ENCODE measurements around the gene OBSCN.
A peak's percentile ranks its signal among the peaks of the same experiment; 100 is the strongest.
"Not testable (repeated sequence)": the region's sequence is repeated elsewhere in the genome, so short reads cannot be mapped to it uniquely, and the experiment has no call there.

The OBSCN gene

DNA sequence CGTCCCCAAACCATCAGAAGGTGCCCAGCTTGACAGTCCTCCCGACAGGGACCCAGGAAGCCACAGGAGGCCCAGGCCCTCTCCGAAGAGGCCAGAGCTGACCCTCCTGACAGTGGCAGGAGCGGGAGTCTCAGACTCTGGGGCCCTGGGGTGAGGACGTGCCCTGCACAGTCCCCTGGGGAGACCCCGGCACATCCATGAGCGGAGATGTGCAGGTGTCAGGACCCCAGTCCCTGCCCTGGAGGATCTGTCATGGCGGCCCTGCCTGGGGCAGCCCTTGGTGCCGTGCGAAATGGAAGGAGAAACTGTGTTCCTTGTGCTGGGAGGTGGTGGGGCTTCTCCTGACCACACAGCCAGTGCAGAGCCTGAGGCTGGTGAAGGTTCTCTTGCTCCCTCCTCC is 55.8 kb downstream of the OBSCN start:
- no peak for DNase-seq (ENCODE audit: low read depth)

DNA sequence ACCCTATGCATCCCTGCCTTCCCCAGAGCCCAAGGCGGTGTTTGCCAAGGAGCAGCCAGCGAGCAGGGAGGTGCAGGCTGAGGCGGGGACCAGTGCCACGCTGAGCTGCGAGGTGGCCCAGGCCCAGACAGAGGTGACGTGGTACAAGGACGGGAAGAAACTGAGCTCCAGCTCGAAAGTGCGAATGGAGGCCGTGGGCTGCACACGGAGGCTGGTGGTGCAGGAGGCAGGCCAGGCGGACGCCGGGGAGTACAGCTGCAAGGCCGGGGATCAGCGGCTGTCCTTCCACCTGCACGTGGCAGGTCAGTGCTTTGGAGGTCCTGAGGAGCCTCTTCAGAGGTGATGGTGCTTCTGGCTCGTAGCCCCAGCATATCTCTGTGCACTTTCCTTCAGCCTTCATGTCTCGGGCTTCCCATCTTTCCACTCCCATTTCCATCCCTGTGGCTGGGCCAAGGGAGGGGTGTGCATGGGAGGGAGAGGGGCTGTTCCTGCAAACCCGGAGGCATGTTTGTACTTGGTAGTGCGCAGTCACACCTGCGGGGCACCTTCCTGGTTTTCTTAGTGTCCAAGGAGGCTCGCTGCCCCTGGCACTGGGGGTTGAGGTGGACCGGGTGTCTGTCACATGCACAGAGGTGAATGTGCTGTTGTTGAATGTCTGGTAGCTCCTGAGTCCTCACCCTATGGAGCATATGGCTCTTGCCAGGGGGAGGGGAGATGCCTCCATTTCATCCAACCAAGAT is 56.4 kb downstream of the OBSCN start:
- DNase-seq (ENCODE audit: low read depth), result no peak

DNA sequence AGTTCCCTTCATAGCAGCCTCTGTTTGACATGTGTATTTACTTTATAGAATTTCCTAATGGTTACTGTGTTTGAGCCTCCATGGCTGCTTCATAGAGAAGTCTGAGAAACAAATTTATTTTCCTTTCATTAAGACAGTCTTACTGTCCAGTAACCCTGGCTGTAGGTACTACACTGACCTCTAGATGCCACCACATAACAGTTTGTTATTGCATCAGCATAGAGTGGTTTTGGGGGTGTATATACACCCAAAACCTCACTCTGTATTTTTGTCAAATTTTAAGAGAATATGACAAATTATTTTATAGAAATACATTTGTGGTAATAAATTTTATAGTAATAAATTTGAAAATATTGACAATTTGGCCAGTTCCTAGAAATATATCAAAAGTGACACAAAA is 57.3 kb downstream of the OBSCN start:
- peak; percentile 15 for DNase-seq (ENCODE audit: low read depth)

DNA sequence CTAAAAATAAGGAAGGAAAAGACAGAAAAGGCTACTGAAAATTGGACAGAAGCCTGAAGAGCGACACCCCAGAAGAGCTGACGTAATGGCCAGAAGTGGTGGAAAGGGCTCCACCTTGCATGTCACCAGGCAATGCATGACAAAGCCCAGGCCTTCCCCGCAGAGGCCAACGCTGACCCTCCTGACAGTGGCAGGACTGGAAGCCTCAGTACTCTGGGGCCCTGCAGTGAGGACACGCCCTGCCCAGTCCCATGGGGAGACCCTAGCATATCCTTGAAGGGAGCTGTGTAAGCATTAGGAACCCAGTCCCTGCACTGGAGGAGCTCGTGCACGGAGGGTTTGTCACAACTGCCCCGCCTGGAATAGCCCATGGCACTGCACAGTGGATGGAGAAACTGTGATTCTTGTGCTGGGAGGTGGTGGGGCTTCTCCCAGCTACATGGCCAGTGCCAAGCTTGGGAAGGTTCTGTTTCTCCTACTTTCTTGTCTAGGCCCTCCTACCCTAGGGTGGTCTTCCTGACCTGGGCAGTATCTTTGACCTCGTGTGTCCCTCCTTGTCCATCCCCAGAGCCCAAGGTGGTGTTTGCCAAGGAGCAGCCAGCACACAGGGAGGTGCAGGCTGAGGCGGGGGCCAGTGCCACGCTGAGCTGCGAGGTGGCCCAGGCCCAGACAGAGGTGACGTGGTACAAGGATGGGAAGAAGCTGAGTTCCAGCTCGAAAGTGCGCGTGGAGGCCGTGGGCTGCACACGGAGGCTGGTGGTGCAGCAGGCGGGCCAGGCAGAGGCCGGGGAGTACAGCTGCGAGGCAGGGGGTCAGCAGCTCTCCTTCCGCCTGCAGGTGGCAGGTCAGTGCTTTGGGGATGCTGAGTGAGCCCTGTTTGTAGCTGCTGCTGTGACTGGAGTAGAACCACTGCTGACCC is 60.4 kb downstream of the OBSCN start:
- DNase-seq (ENCODE audit: low read depth), result no peak

DNA sequence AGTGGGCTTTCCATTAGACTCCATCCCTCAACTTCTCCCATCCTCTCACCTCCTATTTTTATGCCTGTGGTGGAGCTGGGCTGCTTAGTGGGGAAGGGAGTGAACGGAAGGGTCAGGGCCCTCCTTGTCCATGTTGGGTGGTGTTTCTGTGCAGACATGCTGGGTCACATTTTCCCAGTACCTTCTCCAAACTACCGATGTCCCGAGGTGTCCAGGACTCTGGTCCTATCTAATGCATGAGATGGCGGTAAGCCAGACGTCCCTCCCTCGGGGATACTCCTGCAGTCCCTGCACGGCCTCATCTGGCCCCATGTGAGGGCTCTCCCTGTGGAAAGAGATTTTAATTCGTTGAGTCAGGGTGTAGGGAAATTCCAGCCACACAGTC is 61.0 kb downstream of the OBSCN start:
- no peak for DNase-seq (ENCODE audit: low read depth)

DNA sequence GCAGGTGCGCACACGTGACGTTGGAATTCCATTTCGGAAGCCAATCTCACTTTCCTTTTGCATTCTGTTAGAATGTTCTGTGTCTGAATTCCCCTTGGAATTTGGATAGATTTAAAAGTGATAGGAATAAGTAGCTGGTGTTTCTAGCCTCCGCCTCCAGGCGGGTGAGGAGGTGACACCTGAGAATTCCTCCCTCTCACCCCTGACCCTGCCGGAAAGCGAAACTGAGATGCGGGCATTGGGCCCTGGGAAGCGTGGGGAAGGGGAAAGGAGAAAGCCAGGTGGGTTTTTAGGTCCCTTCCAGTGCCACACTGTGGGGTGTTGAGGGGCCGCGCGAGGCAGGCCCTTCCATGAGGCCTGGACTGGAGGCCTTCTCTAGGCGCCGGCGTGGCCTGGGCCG is 61.6 kb downstream of the OBSCN start:
- DNase-seq (ENCODE audit: low read depth), result not testable (repeated sequence)

DNA sequence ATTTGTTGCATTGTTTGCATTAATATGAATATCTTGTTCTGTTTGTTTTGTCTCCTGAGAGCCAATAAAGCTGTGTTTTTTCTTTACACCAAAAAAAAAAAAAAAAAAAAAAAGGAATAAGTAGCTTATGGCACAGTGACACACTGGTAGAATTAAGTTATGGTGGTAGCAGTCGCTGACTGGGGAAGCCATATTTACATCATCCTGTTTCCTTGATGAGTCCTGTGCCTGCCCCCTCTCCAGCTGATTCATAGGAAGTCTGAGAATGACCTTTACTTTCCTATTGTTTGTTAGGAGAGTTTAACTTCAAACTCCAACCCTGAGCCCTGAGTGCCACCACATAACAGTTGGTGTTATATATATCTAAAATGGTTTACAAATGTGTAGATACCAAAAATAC is 62.2 kb downstream of the OBSCN start:
- no peak for DNase-seq (ENCODE audit: low read depth)

DNA sequence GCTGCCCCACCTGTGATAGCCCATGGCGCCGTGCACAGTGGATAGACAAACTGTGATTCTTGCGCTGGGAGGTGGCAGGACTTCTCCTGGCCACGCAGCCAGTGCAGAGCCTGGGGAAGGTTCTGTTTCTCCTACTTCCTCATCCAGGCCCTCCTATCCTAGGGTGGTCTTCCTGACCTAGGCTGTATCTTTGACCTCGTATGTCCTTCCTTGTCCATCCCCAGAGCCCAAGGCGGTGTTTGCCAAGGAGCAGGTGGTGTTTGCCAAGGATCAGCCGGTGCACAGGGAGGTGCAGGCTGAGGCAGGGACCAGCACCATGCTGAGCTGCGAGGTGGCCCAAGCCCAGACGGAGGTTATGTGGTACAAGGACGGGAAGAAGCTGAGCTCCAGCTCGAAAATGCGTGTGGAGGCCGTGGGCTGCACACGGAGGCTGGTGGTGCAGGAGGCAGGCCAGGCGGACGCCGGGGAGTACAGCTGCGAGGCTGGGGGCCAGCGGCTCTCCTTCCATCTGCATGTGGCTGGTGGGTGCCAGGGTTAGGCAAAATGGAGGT is 63.9 kb downstream of the OBSCN start:
- DNase-seq (ENCODE audit: low read depth), result no peak

DNA sequence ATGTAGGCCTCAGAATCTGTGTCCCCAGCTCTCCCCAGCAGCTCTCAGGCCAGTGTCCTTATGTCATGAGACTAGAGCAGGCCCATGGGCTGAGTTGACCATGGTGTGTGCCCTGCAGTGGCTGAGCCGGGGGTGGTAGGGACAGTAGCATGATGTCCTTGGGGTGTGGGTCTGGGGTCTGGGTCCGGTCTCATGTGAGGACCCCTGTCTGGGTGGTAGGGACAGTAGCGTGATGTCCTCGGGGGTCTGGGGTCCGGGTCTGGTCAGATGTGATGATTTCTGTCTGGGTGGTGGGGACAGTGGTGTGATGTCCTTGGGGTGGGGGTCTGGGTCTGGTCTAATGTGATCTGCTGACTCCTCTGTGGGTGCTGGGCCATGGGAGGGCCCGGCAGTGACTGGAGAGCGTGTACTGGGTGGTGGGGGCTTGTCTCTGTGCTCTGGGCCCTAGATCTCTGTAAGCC is 64.5 kb downstream of the OBSCN start:
- no peak for DNase-seq (ENCODE audit: low read depth)

DNA sequence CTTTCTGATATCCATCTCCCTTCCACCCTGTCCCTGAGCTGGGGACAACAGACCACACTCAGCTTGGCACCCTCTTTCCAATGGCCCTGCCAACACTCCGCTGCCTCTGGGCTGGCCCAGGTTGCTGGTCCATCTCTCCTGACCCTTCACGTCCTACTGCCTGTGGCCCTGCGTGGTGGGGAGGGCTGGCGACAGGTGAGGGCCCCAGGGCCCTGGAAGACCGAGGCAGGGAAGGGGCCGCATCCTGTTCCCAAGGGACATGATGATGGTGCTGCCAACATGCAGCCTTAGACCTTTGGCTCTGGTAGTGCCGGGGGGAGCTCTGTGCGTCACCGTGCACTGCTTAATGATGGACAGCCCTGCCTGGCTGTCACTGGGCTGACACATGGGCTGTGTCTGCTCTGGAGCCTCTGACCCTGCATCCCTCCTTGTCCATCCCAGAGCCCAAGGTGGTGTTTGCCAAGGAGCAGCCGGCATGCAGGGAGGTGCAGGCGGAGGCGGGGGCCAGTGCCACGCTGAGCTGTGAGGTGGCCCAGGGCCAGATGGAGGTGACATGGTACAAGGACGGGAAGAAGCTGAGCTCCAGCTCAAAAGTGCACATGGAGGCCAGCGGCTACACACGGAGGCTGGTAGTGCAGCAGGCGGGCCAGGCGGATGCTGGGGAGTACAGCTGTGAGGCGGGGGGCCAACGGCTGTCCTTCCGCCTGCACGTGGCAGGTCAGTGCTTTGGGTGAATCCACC is 65.2 kb downstream of the OBSCN start:
- DNase-seq (ENCODE audit: low read depth), result no peak

DNA sequence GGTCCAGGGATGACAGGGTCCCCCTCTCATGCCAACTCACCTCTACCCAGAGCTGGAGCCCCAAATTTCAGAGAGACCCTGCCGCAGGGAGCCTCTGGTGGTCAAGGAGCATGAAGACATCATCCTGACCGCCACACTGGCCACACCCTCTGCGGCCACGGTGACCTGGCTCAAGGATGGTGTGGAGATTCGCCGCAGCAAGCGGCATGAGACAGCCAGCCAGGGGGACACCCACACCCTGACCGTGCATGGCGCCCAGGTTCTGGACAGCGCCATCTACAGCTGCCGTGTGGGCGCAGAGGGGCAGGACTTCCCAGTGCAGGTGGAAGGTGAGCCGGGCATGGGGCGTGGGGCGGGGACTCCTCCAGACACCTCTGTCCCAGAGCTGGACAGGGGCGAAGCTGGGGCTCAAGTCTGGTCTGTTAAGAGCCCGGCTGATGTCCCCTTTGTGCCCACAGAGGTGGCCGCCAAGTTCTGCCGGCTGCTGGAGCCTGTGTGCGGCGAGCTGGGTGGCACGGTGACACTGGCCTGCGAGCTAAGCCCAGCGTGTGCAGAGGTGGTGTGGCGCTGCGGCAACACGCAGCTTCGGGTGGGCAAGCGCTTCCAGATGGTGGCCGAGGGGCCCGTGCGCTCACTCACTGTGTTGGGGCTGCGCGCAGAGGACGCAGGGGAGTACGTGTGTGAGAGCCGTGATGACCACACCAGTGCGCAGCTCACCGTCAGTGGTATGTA is 66.0 kb downstream of the OBSCN start:
- DNase-seq (ENCODE audit: low read depth), result no peak

DNA sequence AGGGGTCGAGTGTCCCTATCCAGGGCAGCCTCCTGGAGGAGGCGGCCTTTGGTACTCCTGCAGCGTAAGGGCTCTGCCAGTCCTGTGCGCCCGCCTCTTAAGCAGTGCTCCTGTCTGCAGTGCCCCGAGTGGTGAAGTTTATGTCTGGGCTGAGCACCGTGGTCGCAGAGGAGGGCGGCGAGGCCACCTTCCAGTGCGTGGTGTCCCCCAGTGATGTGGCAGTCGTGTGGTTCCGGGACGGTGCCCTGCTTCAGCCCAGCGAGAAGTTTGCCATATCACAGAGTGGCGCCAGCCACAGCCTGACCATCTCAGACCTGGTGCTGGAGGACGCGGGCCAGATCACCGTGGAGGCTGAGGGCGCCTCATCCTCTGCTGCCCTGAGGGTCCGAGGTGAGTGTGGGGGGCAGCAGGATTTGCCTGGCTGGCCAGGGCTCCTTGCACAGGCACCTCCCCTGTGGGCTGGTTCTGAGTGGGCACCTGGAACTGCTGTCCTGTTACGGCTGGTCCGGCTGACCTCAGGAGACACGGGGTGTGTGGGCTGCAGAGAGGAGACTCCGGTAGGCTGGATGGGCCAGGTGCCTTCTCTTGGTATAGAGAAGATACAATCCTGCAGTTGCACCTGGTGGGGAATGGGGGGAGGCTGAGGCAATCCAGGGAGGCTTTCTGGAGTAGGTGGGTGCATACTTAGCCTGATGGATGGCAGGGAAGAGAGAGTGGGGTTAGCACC is 66.8 kb downstream of the OBSCN start:
- DNase-seq (ENCODE audit: low read depth), result no peak

DNA sequence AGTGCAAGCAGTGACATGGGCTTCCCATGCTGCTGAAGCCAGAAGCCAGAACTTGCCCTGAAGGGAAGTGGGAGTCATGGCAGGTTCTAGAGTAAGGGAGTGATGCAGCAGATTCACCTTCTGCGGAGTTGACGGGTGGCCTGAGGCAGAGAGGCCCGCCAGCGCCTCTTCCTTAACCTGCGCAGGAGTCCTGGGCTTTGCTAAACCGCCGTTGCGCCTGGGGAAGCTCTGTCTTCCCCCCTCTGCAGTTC is 67.3 kb downstream of the OBSCN start:
- no peak for DNase-seq (ENCODE audit: low read depth)

DNA sequence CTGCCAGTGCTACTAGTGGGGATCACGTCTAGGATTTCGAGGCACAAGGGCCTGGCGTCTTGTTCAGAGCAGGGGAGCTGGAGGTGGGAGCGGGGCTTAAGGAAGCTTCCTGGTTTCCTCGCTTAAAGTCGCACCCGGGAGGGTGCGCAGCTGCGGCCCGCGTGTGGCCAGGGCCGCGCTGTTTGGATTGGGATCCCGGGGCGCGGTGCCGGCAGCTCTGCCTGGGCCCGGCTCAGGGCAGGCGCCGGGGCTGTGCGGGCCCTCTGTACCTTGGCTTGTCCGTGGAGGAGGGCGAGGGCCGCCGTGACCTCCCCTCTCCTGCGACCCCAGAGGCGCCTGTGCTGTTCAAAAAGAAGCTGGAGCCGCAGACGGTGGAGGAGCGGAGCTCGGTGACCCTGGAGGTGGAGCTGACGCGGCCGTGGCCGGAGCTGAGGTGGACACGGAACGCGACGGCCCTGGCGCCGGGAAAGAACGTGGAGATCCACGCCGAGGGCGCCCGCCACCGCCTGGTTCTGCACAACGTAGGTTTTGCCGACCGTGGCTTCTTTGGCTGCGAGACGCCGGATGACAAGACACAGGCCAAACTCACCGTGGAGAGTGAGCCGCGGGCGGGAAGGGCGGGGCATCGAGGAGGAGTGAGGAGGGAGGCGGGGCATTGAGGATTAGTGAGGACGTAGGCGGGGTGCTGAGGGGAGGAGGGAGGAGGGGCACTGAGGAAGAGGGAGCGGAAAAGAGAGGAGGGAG is 67.8 kb downstream of the OBSCN start:
- peak; percentile 77 for DNase-seq (ENCODE audit: low read depth)

DNA sequence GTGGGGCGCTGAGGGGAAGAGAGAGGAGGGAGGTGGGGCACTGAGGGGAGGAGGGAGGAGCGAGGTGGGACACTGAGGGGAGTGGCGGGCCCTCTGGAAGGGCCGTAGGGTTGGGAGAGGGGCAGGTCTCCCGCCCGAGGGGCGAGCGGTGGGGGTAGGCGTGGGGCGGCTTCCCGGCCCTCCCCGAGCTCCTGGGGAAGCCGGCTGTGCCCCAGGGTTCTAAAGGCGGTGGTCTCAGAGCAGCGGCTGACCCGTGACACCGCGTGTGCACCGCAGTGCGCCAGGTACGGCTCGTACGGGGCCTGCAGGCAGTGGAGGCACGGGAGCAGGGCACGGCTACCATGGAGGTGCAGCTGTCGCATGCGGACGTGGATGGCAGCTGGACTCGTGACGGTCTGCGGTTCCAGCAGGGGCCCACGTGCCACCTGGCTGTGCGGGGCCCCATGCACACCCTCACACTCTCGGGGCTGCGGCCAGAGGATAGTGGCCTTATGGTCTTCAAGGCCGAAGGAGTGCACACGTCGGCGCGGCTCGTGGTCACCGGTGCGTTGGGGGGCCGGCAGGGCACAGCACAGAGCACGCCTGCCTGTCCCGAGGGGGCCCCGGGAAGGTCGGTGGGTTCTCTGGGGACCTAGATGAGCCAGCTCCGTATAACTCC is 68.5 kb downstream of the OBSCN start:
- no peak for DNase-seq (ENCODE audit: low read depth)

DNA sequence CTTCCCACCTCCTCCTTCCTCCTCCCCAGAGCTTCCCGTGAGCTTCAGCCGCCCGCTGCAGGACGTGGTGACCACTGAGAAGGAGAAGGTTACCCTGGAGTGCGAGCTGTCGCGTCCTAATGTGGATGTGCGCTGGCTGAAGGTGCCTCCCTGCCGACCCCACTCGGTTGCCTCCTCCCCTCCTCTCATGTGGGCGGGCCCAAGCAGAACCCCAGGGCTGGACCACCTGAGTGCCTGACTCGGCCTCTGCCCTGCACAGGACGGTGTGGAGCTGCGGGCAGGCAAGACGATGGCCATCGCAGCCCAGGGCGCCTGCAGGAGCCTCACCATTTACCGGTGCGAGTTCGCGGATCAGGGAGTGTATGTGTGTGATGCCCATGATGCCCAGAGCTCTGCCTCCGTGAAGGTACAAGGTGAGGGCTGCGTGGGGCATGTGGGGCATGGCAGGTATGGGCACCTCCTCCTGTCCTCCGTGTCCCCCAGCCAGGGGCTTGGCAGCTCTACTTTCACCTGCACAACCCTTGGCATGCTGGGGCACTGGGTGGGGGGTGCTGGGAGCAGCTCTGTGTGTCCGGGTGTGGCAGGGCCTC is 69.2 kb downstream of the OBSCN start:
- no peak for DNase-seq (ENCODE audit: low read depth)

DNA sequence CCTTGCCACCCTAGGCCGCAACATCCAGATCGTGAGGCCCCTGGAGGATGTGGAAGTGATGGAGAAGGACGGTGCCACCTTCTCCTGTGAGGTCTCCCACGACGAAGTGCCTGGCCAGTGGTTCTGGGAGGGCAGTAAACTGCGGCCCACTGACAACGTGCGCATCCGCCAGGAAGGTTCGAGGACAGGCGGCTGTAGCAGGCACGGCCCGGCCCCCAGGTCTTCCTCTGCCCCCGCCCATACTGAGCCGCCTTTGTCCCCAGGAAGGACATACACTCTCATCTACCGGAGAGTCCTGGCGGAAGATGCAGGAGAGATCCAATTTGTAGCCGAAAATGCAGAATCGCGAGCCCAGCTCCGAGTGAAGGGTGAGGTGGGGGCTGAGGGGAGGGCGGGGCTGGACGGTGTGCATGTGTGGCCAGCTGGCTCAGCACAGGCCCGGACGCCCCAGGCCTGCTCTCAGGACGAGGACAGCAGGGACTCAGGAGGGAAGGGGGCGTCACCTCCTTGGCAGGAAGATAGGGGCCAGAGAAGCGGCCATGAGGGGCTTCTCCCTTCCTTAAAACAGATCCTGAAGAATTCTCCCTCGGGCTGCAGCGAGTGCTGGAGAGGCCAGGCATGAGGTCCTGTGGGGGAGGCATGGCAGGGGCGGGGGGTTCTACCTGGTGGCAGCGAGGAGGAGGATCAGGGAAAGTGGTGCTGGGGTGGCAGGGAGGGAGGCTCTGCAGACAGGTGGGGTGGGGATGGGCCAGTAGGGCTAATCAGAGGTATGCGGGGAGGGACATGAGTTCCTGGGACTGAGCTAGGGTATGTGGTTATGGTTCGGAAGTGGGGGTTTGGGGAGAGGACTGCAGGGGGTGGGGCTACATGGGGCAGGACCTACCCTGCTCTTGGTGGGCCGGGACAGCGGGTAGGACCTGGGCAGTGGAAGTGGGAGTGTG is 69.9 kb downstream of the OBSCN start:
- DNase-seq (ENCODE audit: low read depth), result no peak

DNA sequence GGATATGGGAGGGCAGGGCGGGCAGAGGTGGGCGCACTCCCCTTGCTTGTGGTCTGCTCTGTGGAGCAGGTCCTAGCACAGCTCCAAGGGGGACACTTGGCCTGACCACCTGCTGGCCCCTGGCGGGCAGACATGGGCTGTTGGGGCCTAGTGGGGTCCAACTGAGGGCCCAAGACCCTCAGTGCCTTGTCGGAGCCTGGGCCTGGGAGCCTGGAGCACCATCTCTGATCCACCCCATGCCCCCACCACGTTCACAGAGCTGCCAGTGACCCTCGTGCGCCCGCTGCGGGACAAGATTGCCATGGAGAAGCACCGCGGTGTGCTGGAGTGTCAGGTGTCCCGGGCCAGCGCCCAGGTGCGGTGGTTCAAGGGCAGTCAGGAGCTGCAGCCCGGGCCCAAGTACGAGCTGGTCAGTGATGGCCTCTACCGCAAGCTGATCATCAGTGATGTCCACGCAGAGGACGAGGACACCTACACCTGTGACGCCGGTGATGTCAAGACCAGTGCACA is 70.6 kb downstream of the OBSCN start:
- DNase-seq (ENCODE audit: low read depth), result no peak
